GM12875 (cell line): Measurements from ENCODE around the gene DYRK2.

Experiments used
- H3K4me3 ChIP-seq: one replicate; pipeline ENCODE4 v1.5.1; 2011; ENCODE audit warnings: low read depth, low read length, control low read depth
- TF ChIP-seq, protein P1 (sequence below): IDR thresholded peaks from 2 replicates; pipeline ENCODE4 v1.5.1; 2011; ENCODE audit warnings: low read depth, mild to moderate bottlenecking, control low read depth, inconsistent platforms, low read length, moderate library complexity, borderline replicate concordance; ENCODE audit not compliant: insufficient read depth

The DYRK2 gene

DNA sequence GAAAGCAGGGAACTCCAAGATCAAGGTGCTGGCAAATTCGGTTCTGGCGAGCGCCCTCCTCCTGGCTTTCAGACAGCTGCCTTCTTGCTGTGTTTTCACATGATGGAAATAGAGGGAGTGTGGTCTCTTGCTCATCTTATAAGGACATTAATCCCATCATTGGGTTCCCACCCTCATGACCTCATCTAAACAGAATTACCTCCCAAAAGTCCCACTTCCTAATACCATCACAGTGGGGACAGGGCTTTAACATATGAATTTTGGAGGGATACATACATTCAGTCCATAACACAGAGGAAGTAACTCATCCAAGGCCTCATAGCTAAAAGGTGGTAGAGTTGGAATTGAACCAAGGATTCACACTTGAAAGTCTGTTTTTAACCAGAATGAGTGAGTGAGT, 28.6 kb downstream of the DYRK2 start:
- TF ChIP-seq, protein P1, sequence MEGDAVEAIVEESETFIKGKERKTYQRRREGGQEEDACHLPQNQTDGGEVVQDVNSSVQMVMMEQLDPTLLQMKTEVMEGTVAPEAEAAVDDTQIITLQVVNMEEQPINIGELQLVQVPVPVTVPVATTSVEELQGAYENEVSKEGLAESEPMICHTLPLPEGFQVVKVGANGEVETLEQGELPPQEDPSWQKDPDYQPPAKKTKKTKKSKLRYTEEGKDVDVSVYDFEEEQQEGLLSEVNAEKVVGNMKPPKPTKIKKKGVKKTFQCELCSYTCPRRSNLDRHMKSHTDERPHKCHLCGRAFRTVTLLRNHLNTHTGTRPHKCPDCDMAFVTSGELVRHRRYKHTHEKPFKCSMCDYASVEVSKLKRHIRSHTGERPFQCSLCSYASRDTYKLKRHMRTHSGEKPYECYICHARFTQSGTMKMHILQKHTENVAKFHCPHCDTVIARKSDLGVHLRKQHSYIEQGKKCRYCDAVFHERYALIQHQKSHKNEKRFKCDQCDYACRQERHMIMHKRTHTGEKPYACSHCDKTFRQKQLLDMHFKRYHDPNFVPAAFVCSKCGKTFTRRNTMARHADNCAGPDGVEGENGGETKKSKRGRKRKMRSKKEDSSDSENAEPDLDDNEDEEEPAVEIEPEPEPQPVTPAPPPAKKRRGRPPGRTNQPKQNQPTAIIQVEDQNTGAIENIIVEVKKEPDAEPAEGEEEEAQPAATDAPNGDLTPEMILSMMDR: no peak
- H3K4me3 ChIP-seq: no peak overlapping the region

DNA sequence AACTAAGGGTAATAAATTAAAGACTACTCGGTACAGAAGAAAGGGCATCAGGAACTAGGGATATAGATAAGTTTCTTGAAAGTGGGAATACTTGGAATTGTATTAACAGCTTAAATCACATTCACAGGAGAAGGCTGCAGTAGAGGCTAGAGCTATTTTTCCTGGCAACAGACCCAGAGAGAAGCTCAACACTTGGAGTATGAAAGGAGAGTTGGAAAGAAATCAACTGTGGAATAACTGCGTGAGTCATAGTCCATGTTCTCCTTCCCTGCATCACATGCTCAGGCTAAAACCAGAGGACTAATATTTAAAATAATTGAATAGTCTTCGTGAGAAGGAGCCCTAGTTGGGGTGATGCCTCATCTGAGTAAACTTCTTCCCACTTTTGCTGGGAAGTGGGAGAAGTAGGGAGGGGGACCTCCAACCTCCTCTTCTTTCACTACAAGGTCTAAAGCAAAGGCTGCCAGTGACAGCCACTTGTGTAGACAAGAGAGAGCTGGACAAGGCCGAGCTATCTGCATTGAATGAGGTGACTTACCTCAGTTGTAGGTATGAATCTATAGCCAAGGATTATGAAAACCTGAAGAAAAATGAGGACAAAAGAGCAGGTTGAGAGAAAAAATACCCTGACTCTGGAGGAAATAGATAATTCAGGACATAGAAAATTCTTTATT, 32.7 kb downstream of the DYRK2 start:
- no peak overlapping the region for H3K4me3 ChIP-seq
- TF ChIP-seq, protein P1: no peak

DNA sequence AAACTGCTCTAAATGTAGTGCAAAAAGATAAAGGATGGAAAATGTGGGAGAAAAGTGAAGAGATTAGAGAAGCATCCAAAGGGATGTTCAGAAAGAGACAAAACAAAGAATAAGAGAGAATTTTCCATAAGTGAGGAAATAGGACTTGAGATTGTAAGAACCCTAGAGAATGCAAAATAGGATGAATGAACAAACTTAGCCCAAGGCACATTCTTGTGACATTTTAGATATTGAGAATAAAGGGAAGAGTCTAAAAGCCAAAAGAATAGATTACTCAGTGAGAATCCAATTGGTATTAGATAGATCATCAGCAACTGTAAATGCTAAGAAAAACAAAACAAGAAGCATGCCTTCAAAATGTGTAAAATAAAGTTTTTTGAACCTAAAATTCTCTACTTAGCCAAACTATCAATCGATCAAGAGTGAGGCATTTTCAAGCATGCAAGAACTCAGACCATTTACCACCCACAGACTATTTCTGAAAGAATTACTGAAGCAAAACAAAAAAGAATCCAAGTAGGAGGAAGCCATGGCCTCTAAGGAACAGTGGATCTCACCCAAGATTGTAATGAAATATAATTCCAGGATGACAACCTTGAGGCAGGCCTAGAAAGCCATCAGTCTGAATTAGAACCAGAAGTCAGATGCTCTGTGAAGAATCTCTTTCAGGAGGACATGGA, 33.5 kb downstream of the DYRK2 start:
- no peak overlapping the region for H3K4me3 ChIP-seq

DNA sequence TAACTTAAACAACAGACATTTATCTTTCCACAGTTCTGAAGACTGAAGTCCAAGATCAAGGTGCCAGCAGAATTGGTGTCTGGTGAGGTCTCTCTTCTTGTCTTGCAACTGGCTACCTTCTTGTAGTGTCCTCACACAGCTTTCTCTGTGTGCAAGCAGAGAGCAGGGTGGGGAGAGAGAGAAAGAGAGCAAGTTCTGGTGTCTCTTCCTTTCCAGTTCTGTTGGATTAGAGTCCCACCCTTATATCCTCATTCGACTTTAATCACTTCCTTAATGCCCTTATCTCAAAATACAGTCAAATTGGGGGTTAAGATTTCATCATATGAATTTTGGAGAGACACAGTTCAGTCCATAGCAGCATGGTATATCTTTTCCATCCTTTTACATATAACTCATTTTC, 40.8 kb downstream of the DYRK2 start:
- TF ChIP-seq, protein P1: no peak
- no peak overlapping the region for H3K4me3 ChIP-seq

More for the DNA sequence above, 33.5 kb downstream of the DYRK2 start:
- TF ChIP-seq, protein P1: no peak

DNA sequence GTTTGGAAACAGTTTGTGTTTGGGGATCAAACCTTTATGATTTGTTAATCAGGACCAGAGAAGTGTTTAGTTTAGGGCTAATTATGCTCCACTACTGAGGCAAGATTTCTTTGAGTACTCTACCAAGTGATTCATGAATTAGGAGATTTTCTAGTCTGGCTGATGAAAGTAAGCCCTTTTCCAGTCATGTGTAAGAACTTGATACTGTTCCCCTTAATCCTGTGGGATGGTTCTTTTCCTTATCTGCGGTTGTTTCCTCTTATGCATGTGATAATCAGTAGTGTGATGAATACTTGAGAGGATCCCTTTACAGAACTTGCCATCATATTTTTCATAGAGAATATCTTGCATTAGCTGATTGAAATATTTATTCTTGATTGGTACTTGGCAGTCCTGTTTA, 42.1 kb downstream of the DYRK2 start:
- TF ChIP-seq, protein P1: no peak
- H3K4me3 ChIP-seq: no peak overlapping the region

DNA sequence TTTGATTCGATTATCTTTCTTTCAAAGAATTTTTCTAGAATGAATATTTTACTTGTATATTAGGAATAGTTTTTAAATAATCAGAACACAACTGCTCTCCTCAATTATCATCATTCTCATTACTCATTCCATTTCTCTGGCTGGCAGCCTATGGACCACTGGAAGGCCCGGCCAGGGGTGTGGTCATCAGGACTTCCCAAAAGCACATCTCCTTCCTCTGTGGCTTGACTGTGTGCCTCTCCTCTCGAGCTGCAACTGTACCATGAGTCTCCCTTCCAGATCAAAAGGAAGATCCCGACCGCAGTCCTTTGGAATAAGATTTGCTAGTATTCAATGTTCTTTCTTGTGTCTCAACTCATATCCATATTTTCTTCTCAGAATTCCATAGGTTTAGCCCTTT, 42.7 kb downstream of the DYRK2 start:
- TF ChIP-seq, protein P1: no peak

DNA sequence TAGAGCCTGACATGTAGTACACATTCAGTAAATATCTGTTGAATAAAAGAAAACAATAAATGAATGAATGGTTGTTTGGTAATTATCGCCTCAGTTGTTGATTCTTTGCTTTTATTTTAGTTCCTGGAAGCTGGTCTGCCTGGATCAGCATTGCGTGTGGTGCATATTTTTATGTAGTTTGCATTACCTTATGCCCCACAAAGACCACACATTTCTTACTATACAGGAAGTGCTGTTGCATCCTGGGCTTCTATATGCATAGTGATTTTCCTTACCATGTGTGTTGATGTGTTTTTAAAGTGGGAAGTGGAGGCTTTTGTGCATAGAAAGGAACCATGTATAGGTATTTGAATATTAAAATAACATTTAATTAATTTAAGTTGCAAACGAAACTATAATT, 43.6 kb downstream of the DYRK2 start:
- H3K4me3 ChIP-seq: no peak overlapping the region
- TF ChIP-seq, protein P1: no peak

More for the DNA sequence above, 42.7 kb downstream of the DYRK2 start:
- no peak overlapping the region for H3K4me3 ChIP-seq
